Measurements from ENCODE around the gene CD274.
"Not testable (repeated sequence)": the region's sequence is repeated elsewhere in the genome, so short reads cannot be mapped to it uniquely, and the experiment has no call there.

Gene CD274

GRCh38 chr9:5438301-5439162 is 11.8 kb upstream of the CD274 start:
- DNase-seq (ENCODE audit: low spot score) = no peak

GRCh38 chr9:5440426-5440825 is 9.9 kb upstream of the CD274 start:
- DNase-seq (ENCODE audit: low spot score) = no peak

- no peak for DNase-seq (ENCODE audit: low spot score)
Measured at GRCh38 chr9:5441043-5441442, 9.3 kb upstream of the CD274 start.

- DNase-seq (ENCODE audit: low spot score) = peak; percentile 47
Measured at GRCh38 chr9:5442400-5443011, 7.8 kb upstream of the CD274 start.

- DNase-seq (ENCODE audit: low spot score) = no peak
Measured at GRCh38 chr9:5443850-5444249, 6.5 kb upstream of the CD274 start.

- DNase-seq (ENCODE audit: low spot score) = not testable (repeated sequence)
Measured at GRCh38 chr9:5445096-5445495, 5.2 kb upstream of the CD274 start.

- DNase-seq (ENCODE audit: low spot score) = no peak
Measured at GRCh38 chr9:5445886-5446285, 4.5 kb upstream of the CD274 start.

- no peak for DNase-seq (ENCODE audit: low spot score)
Measured at GRCh38 chr9:5446451-5447236, 3.7 kb upstream of the CD274 start.

GRCh38 chr9:5447337-5447736 is 3.0 kb upstream of the CD274 start:
- no peak for DNase-seq (ENCODE audit: low spot score)

GRCh38 chr9:5448016-5448415 is 2.3 kb upstream of the CD274 start:
- no peak for DNase-seq (ENCODE audit: low spot score)

- DNase-seq (ENCODE audit: low spot score) = no peak
Measured at GRCh38 chr9:5448461-5449435, 1.6 kb upstream of the CD274 start.

GRCh38 chr9:5449521-5450358 is 602 bp upstream of the CD274 start:
- no peak for DNase-seq (ENCODE audit: low spot score)

- no peak for DNase-seq (ENCODE audit: low spot score)
Measured at GRCh38 chr9:5452286-5452609, 1.9 kb downstream of the CD274 start.

- peak; percentile 28 for DNase-seq (ENCODE audit: low spot score)
Measured at GRCh38 chr9:5453004-5453403, 2.7 kb downstream of the CD274 start.

- peak; percentile 25 for DNase-seq (ENCODE audit: low spot score)
Measured at GRCh38 chr9:5453673-5454072, 3.3 kb downstream of the CD274 start.

- DNase-seq (ENCODE audit: low spot score) = no peak
Measured at GRCh38 chr9:5455181-5455580, 4.8 kb downstream of the CD274 start.

GRCh38 chr9:5459289-5459829 is 9.0 kb downstream of the CD274 start:
- DNase-seq (ENCODE audit: low spot score) = no peak

GRCh38 chr9:5460157-5460556 is 9.8 kb downstream of the CD274 start:
- DNase-seq (ENCODE audit: low spot score) = no peak

GRCh38 chr9:5464831-5465330 is 14.5 kb downstream of the CD274 start:
- DNase-seq (ENCODE audit: low spot score) = not testable (repeated sequence)

GRCh38 chr9:5466005-5466404 is 15.7 kb downstream of the CD274 start:
- DNase-seq (ENCODE audit: low spot score) = no peak
